GM19463 (cell line): ENCODE results near the gene SLC1A2.
A peak's percentile ranks its signal among the peaks of the same experiment; 100 is the strongest.

Experiments
- ATAC-seq: cut with Tn5 transposase; IDR thresholded peaks from one replicate; pipeline ENCODE4 v1.9.1; 2021; ENCODE audit warnings: mild to moderate bottlenecking, moderate library complexity; ENCODE audit not compliant: unreplicated experiment

The SLC1A2 gene

GRCh38 chr11:35414311-35414710, 5.0 kb downstream of the SLC1A2 start:
- no peak for ATAC-seq

GRCh38 chr11:35413598-35413997, 5.8 kb downstream of the SLC1A2 start:
- ATAC-seq: no peak

- no peak for ATAC-seq
Measured at GRCh38 chr11:35412285-35412684, 7.1 kb downstream of the SLC1A2 start.

GRCh38 chr11:35407041-35407440, 12.3 kb downstream of the SLC1A2 start:
- no peak for ATAC-seq

- ATAC-seq: no peak
Measured at GRCh38 chr11:35404388-35404775, 15.0 kb downstream of the SLC1A2 start.

GRCh38 chr11:35403765-35404387, 15.5 kb downstream of the SLC1A2 start:
- no peak for ATAC-seq

- ATAC-seq: no peak
Measured at GRCh38 chr11:35402751-35403660, 16.4 kb downstream of the SLC1A2 start.

GRCh38 chr11:35398881-35399280, 20.5 kb downstream of the SLC1A2 start:
- no peak for ATAC-seq

GRCh38 chr11:35394941-35395340, 24.4 kb downstream of the SLC1A2 start:
- no peak for ATAC-seq

GRCh38 chr11:35393098-35393497, 26.3 kb downstream of the SLC1A2 start:
- ATAC-seq: no peak

GRCh38 chr11:35391922-35392688, 27.3 kb downstream of the SLC1A2 start:
- peak; percentile 68 for ATAC-seq

GRCh38 chr11:35390737-35391682, 28.3 kb downstream of the SLC1A2 start:
- ATAC-seq: peak; percentile 80

GRCh38 chr11:35389897-35390465, 29.4 kb downstream of the SLC1A2 start:
- ATAC-seq: no peak

GRCh38 chr11:35389112-35389511, 30.2 kb downstream of the SLC1A2 start:
- ATAC-seq: no peak

GRCh38 chr11:35388061-35388460, 31.3 kb downstream of the SLC1A2 start:
- no peak for ATAC-seq

- no peak for ATAC-seq
Measured at GRCh38 chr11:35387111-35387982, 32.0 kb downstream of the SLC1A2 start.

- ATAC-seq: no peak
Measured at GRCh38 chr11:35383953-35384352, 35.4 kb downstream of the SLC1A2 start.

GRCh38 chr11:35381709-35382322, 37.5 kb downstream of the SLC1A2 start:
- no peak for ATAC-seq

GRCh38 chr11:35380603-35381002, 38.8 kb downstream of the SLC1A2 start:
- ATAC-seq: no peak
